ENCODE measurements around the gene HUWE1.

Gene HUWE1

GRCh38 chrX:53688300-53688699, 1.8 kb upstream of the HUWE1 start:
- no peak for DNase-seq (ENCODE audit: low read depth)

DNA sequence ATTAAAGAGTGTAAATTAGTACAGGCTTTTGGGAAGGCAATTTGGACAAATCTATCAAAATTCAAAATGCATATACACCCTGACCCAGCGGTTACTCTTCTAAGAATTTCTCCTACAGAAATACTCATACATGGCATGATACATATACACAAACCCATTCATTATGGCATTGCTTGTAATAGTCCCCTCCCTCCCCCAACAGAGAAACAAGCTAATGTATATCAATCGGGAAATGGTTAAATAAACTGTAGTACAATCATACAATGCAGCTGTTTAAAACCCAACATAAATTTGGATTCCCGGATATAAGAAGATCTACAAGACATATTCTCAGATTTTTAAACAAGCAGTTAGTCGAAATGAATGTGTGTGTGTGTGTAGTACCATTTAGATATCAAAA, 808 bp downstream of the HUWE1 start:
- no peak for DNase-seq (ENCODE audit: low read depth)

GRCh38 chrX:53684415-53685192, 1.9 kb downstream of the HUWE1 start:
- DNase-seq (ENCODE audit: low read depth) = no peak

GRCh38 chrX:53683556-53684414, 2.7 kb downstream of the HUWE1 start:
- DNase-seq (ENCODE audit: low read depth) = peak; percentile 97

GRCh38 chrX:53682885-53683555, 3.5 kb downstream of the HUWE1 start:
- peak; percentile 39 for DNase-seq (ENCODE audit: low read depth)

- no peak for DNase-seq (ENCODE audit: low read depth)
Observed at GRCh38 chrX:53681661-53682060, 4.9 kb downstream of the HUWE1 start.

DNA sequence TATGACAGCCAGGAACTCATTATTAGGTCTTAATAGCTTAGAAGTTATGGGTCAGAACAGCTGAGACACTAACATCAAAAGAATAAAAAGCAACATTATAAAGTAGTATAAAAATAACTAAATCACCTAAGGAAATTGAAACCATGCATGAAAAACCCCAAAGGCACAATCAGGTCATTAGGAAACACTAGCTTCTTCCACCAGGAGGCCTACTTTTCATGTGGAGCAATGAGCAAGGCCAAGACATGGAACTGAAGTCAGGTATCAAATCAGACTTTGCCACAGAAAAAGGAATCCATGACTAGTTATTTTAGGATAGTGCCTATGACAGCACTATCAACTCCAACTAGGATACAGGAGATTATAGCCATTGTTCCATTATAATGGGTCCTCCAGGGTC, 7.9 kb downstream of the HUWE1 start:
- no peak for DNase-seq (ENCODE audit: low read depth)

DNA sequence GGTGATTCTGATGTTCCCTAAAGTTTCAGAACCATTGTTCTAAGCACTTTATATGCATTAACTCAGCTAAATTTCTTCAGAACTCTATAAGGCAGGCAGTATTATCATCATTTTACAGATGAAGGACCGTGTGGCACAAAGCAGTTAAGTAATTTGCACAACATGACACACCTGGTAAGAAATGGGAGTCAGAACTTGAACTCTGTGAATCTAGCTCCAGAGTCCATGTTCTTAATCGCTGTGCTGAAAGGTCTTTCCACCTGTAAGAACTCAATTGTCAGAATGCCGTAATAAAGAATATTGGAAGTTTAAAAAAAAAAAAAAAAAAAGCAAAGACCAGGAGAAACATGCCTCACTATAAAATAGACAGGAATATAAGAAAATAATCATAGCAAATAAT, 9.2 kb downstream of the HUWE1 start:
- no peak for DNase-seq (ENCODE audit: low read depth)

GRCh38 chrX:53674581-53674980, 11.9 kb downstream of the HUWE1 start:
- no peak for DNase-seq (ENCODE audit: low read depth)

- no peak for DNase-seq (ENCODE audit: low read depth)
Observed at GRCh38 chrX:53669258-53669657, 17.3 kb downstream of the HUWE1 start.

DNA sequence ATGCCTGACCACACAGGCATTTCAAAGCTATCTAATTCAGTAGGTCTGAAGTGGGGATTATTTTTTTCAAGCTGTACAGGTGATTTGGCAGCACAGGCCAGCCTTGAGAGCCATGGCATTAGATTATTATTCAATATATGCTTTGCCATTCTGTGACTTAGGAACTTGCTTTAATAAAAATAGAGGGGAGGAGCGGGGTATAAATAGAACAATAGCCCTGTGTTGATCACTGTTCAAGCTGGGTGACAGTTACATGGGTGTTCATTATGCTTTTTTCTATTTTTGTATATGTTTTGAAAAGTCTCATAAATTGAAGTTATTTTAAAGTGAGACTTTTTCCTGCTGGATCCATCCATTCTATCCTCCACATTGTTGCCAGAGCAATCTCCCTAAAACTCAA, 20.3 kb downstream of the HUWE1 start:
- no peak for DNase-seq (ENCODE audit: low read depth)

GRCh38 chrX:53660004-53660403, 26.5 kb downstream of the HUWE1 start:
- no peak for DNase-seq (ENCODE audit: low read depth)

- DNase-seq (ENCODE audit: low read depth) = no peak
Observed at GRCh38 chrX:53659039-53659438, 27.5 kb downstream of the HUWE1 start.

- DNase-seq (ENCODE audit: low read depth) = no peak
Observed at GRCh38 chrX:53656845-53657244, 29.7 kb downstream of the HUWE1 start.

DNA sequence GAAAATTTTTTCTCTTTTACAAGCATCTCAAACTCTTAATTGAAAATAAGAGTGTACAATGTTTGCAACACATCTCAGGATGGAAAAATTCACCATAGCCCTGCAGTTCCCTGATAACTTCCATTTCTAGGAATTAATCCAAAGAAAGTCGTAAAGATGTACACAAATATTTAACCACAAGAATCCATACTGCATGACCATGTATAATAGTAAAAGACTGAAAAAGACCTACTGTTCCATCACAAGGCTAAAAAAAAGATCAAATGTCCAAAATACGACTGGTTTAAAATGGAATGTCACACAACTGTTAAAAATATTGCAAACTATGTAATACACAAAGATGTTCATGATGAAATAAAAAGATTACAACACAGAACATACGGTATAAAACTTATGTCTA, 32.1 kb downstream of the HUWE1 start:
- peak; percentile 30 for DNase-seq (ENCODE audit: low read depth)

- no peak for DNase-seq (ENCODE audit: low read depth)
Observed at GRCh38 chrX:53644751-53645150, 41.8 kb downstream of the HUWE1 start.

DNA sequence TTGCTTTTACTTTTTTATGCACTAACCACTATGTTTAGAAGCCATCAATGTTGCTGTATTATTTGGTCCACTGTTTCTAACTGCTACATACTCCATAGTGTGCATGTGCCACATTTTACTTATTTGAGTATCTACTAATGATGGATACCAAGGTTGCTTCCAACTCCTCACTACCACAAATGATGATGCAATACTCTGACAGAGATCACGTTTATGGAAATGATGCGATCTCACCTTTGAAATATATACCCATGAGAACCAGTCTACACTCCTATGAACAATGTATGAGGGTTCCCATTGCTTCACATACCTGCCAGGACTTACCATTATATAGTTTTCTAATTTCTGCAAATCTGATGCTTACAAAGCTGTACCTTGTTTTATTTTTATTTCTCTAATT, 44.2 kb downstream of the HUWE1 start:
- no peak for DNase-seq (ENCODE audit: low read depth)

DNA sequence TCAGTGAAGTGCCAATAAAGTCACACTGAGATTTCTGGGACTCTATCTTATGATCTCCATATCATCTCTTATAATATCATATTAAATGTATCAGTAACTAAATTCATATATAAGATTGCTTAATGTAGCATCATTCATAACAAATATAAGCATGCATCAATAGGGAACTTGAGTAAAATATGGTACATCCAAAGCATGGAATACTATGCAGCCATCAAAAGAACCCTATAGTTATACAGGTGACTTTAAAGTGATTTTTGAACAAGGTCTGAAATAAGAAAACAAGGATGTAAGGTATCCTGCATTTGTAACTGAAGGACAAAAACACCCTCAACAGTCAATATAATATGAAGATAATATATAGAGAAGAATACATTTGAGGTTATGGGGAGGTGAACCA, 47.3 kb downstream of the HUWE1 start:
- no peak for DNase-seq (ENCODE audit: low read depth)

DNA sequence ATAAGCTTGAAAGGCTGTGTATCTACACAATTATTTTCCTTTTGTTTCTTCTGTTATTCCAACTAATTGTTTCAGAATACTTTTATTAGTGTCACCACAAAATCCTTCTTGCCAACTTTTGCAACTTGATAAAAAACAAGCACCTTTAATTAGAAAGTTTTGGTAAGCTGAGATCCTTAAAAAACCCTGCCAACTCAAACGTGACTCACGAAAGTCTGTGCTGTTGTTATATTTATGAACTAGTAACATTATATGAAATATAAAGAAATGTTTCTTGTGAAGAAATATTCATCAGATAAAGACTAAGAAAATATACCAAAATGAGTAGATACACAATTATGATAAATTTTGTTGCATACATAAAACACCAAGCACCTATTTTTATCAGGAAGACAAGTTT, 49.0 kb downstream of the HUWE1 start:
- no peak for DNase-seq (ENCODE audit: low read depth)

- no peak for DNase-seq (ENCODE audit: low read depth)
Observed at GRCh38 chrX:53631156-53631555, 55.4 kb downstream of the HUWE1 start.

DNA sequence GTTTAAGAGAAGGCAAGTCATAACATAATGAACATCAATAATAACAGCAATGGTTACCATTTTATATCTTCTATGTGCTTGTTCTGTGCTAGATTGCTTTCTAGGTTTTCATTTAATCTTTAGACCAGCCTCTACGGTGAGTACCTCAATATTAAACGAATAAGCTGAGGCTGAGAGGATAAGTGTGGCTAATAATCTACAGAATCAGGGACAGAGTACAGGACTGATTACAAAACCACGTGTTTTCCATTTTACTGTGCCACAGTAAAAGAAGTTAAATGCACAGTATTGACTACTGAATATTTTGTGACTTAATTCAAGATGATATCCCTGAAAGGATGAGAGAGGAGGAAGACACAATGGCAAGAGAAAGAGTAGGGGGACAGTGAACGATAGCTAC, 56.3 kb downstream of the HUWE1 start:
- no peak for DNase-seq (ENCODE audit: low read depth)

DNA sequence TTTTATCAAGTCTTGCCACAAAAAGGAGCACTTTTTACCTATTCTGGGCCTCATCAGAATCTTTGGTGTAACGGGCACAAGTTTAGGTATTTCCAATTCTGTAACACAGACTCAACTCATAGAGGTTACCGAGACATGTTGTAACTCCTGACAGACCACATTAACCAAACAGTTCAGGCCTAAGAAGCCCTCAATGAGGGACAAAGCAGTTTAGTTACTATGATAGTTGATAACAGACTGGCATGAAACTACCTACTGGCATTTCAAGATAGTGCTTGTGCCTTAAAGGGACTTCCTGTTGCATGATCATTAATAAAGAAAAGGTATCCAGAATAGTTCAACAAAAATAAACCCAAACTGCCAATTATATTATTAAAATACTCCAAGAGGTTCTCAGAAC, 64.1 kb downstream of the HUWE1 start:
- DNase-seq (ENCODE audit: low read depth) = no peak

DNA sequence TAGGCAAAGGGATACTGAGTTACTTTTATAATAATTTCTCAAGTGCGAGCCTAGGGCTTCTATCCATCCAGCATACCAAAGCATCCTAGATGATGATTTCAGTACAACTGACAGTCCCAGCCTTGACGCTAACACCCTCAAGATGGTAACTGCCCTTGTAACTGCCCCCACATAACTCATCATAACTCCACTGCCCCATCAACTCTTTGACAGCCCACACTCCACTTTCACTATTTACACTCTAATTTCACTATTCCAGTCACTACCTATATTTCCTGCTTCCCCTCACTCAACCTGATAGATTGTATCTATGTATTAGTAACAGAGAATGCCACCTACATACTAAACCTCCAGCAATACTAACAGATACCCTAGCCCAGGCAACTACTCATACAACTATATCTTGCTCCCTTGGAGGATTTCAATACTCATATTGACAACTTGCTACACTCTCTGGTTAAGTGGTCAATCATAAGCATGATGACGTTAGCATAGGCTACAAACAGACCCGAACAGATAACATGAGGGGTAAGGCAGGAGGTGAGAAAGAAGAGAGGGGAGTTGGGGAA, 65.0 kb downstream of the HUWE1 start:
- no peak for DNase-seq (ENCODE audit: low read depth)

Data from fibroblast of gingiva (primary cell).